Measurements from ENCODE around the gene MYBPC1.

- TF ChIP-seq CREB1 (CRISPR knock-in tag; IDR thresholded peaks at IDR 0.05; ENCODE audit: low read depth) = no peak
- TF ChIP-seq CTCF (conservative IDR thresholded peaks at IDR 0.05; ENCODE audit: low read depth in 2 of 2) = no peak
- TF ChIP-seq ETS1 (IDR thresholded peaks at IDR 0.05) = no peak
- TF ChIP-seq EZH2phosphoT487 (IDR thresholded peaks at IDR 0.05; ENCODE audit: unreplicated experiment) = no peak
- no peak for TF ChIP-seq POLR2AphosphoS5 (IDR thresholded peaks at IDR 0.05; ENCODE audit: low read depth)
- TF ChIP-seq EZH2 (IDR thresholded peaks at IDR 0.05; ENCODE audit: low read depth, unreplicated experiment) = no peak
- TF ChIP-seq REST (IDR thresholded peaks at IDR 0.05; ENCODE audit: unreplicated experiment) = no peak
- TF ChIP-seq ZNF114 (CRISPR knock-in tag; IDR thresholded peaks at IDR 0.05) = no peak
- no peak for TF ChIP-seq JUNB (IDR thresholded peaks at IDR 0.05; ENCODE audit: unreplicated experiment)
- no peak for TF ChIP-seq ZNF331 (CRISPR knock-in tag; IDR thresholded peaks at IDR 0.05; ENCODE audit: low read depth)
Measured at GRCh38 chr12:101653503-101653902, 58.7 kb downstream of the MYBPC1 start.

All from GM23338 (cell line).